Measurements from ENCODE around the gene TCIRG1. TPM values are rescaled to one million over a fixed set of nuclear protein-coding genes. Genes with fewer than 3 reads are reported as not detected.

TCIRG1 gene
- total and polyA plus RNA-seq, 2 of the 13 experiments (the other 11 are each of a cell fraction or from before 2014, with no cell fraction given) = 48.0 to 69.6 TPM

- TF ChIP-seq KDM4B (CRISPR knock-in tag; IDR thresholded peaks at IDR 0.05) (no peak), ZNF749 (CRISPR knock-in tag; IDR thresholded peaks at IDR 0.05; ENCODE audit: borderline replicate concordance) (no peak), GATAD2A (CRISPR knock-in tag; IDR thresholded peaks at IDR 0.05) (peak; percentile 27; the same call in 1 of the 2 replicates), ZNF543 (CRISPR knock-in tag; IDR thresholded peaks at IDR 0.05) (0 out of 2 replicates have a peak, but pooled peaks have one; percentile 47), BRCA1 (CRISPR knock-in tag; IDR thresholded peaks at IDR 0.05) (0 out of 2 replicates have a peak, but pooled peaks have one; percentile 21), BCLAF1 (IDR thresholded peaks at IDR 0.05) (no peak), ATF6 (CRISPR knock-in tag; conservative IDR thresholded peaks at IDR 0.05) (no peak), MYPOP (CRISPR knock-in tag; IDR thresholded peaks at IDR 0.05) (0 out of 2 replicates have a peak, but pooled peaks have one; percentile 64), PRMT3 (CRISPR knock-in tag; IDR thresholded peaks at IDR 0.05; ENCODE audit: borderline replicate concordance, low read depth) (0 out of 2 replicates have a peak, but pooled peaks have one; percentile 58), SIN3B (IDR thresholded peaks at IDR 0.05; ENCODE audit: low read length) (no peak), ZNF619 (CRISPR knock-in tag; IDR thresholded peaks at IDR 0.05) (no peak), HNRNPUL1 (IDR thresholded peaks at IDR 0.05; ENCODE audit: low read depth, low read length) (no peak), NFIB (CRISPR knock-in tag; IDR thresholded peaks at IDR 0.05; ENCODE audit: borderline replicate concordance) (no peak), HMGA1 (CRISPR knock-in tag; conservative IDR thresholded peaks at IDR 0.05) (no peak), IKZF1 (IDR thresholded peaks at IDR 0.05) (no peak)
- TF ChIP-seq, protein P1, sequence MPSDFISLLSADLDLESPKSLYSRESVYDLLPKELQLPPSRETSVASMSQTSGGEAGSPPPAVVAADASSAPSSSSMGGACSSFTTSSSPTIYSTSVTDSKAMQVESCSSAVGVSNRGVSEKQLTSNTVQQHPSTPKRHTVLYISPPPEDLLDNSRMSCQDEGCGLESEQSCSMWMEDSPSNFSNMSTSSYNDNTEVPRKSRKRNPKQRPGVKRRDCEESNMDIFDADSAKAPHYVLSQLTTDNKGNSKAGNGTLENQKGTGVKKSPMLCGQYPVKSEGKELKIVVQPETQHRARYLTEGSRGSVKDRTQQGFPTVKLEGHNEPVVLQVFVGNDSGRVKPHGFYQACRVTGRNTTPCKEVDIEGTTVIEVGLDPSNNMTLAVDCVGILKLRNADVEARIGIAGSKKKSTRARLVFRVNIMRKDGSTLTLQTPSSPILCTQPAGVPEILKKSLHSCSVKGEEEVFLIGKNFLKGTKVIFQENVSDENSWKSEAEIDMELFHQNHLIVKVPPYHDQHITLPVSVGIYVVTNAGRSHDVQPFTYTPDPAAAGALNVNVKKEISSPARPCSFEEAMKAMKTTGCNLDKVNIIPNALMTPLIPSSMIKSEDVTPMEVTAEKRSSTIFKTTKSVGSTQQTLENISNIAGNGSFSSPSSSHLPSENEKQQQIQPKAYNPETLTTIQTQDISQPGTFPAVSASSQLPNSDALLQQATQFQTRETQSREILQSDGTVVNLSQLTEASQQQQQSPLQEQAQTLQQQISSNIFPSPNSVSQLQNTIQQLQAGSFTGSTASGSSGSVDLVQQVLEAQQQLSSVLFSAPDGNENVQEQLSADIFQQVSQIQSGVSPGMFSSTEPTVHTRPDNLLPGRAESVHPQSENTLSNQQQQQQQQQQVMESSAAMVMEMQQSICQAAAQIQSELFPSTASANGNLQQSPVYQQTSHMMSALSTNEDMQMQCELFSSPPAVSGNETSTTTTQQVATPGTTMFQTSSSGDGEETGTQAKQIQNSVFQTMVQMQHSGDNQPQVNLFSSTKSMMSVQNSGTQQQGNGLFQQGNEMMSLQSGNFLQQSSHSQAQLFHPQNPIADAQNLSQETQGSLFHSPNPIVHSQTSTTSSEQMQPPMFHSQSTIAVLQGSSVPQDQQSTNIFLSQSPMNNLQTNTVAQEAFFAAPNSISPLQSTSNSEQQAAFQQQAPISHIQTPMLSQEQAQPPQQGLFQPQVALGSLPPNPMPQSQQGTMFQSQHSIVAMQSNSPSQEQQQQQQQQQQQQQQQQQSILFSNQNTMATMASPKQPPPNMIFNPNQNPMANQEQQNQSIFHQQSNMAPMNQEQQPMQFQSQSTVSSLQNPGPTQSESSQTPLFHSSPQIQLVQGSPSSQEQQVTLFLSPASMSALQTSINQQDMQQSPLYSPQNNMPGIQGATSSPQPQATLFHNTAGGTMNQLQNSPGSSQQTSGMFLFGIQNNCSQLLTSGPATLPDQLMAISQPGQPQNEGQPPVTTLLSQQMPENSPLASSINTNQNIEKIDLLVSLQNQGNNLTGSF (CRISPR knock-in tag; IDR thresholded peaks at IDR 0.05) = peak; percentile 40; the same call in 1 of the 2 replicates
Observed at GRCh38 chr11:68010090-68011041, 28.5 kb upstream of the TCIRG1 start, which contains the start of gene ALDH3B1 (continued).

All from HepG2 (cell line).